ENCODE results near the gene LRCH1. TPM values are rescaled to one million over a fixed set of nuclear protein-coding genes. Genes with fewer than 3 reads are reported as not detected.
A peak's percentile ranks its signal among the peaks of the same experiment; 100 is the strongest.

Gene LRCH1
- total RNA-seq, 1 donor, result 10.0 TPM

- DNase-seq (ENCODE audit: low read depth in 2 of 3, low spot score in 2 of 3), result no peak
These were observed 34.9 kb downstream of the LRCH1 start for GRCh38 chr13:46587807-46588418.

DNA sequence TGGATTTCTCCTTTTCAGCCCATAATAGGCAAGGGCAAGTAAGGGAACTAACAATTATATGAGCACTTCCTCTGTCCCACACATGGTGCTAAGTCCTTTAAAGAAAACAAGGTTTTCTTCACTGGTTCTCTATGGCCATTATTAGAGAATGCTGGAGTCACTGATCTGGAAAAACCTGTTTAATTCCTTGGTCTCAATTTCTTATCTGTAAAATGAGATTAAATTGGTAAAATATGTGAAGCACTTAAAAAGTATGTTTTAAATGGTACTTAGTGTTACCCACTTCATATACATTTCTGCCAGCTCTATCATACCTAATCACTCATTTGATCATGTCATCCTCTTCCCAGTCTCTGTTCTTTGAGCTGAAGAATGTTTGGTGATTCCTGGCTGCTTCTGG lies 39.4 kb downstream of the LRCH1 start:
- no peak for DNase-seq (ENCODE audit: low read depth in 2 of 3, low spot score in 2 of 3)

- peak in 1 of 3 donors; percentile 34 for DNase-seq (ENCODE audit: low read depth in 2 of 3, low spot score in 2 of 3)
These were observed 40.4 kb downstream of the LRCH1 start for GRCh38 chr13:46593398-46593797.

GRCh38 chr13:46594374-46595078 lies 41.6 kb downstream of the LRCH1 start:
- DNase-seq (ENCODE audit: low read depth in 2 of 3, low spot score in 2 of 3), result no peak

DNA sequence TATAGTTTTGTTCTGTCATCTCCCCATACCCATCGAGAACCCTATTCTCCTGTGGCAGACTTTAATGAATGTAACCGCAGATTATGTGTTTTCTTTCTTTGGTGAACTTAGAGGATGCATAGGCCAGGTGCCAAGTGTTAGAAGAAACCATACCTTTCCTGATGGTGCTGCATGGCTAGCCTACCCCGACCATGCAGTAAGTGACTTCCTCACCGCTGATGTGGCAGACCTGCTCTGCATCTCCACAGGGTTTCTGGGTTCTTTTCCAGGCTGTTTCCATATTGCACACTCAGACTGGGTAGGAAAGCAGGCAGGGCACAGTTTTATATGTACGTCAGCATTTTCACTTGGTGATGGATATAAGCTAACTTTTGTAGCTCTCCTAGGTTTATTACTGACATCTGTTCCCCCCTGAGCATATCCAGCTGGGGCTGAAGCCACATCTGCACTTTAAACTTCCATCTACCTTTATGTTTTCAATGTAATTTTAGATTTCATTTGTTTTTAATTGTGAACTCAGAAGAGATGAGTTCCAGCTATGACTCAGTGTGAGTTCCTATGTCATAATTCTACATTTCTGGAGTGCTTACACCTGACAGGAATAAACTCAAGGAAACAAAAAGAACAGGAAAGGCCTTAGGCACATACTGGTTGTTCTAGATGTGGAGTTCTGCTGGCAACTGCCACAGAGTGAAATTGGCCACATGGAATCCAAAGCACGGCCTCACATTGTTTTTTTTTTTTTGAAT lies 42.3 kb downstream of the LRCH1 start:
- peak in 1 of 3 donors; percentile 48 for DNase-seq (ENCODE audit: low read depth in 2 of 3, low spot score in 2 of 3)

DNA sequence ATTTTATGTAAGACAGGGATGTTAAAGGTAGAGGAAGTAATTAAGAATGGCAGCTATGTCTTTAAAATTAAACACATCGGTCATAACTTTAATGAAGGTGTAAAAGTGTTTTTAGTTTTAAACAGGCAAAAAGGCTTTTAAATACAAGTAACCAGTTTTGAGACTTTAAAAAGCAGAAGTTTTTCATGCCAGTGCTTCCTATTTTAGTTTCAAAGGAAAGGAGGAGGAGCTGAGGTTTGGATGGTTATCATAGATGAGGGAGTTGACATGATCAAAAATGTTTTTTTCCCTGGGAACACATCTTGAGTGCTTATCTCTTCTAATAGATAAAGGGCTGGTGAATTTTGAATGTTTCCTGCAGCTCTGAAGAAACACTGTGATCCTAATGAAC lies 42.9 kb downstream of the LRCH1 start:
- peak in 1 of 3 donors; percentile 58 for DNase-seq (ENCODE audit: low read depth in 2 of 3, low spot score in 2 of 3)

GRCh38 chr13:46596466-46596865 lies 43.5 kb downstream of the LRCH1 start:
- no peak for DNase-seq (ENCODE audit: low read depth in 2 of 3, low spot score in 2 of 3)

DNA sequence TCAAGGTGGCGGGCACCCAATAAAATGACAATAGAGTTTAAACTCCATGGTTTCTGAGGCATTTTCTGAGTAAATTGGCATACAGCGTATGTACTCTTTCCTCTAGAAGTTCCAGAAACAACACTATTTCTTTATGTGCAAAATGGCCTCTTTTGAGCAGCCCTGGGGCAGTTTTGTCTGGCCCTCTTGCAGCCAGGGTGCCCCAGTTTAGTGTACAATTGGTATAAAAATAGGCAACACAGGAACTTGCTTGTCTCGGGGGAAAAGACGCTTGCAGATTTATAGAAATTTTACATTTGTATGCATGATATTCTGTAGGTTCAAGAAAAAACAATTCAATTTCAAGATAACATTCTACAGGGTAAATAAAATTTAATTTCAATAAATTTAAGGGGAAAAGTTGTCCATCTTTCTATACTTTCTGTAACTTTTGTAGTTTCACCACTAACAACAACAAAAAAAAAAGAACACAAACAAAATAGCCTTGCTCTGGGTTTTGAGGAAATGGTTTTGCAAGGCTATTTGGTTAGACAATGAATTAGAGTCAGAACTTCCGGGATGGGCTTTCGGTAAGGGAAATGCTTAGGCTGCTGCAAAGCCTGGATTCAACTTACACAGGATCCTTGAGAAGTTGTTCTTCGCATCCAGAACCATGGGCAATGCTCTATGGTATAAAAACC lies 45.3 kb downstream of the LRCH1 start:
- DNase-seq (ENCODE audit: low read depth in 2 of 3, low spot score in 2 of 3), result peak in 1 of 3 donors; percentile 56

DNA sequence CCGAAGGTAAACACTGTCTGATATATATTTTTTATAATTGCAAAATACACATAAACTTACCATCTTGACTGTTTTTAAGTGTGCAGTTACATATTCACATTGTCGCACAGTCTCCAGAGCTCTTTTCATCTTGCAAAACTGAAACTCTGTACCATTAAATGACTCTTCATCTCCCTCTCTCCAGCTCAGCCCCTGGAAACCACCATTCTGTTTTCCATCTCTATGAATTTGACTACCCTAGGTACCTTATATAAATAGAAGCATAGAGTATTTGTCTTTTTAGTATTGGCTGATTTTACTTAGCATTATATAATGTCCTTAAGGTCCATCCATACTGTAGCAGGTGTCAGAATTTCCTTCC lies 45.8 kb downstream of the LRCH1 start:
- DNase-seq (ENCODE audit: low read depth in 2 of 3, low spot score in 2 of 3), result no peak

GRCh38 chr13:46600943-46601311 lies 48.0 kb downstream of the LRCH1 start:
- no peak for DNase-seq (ENCODE audit: low read depth in 2 of 3, low spot score in 2 of 3)

GRCh38 chr13:46602531-46602930 lies 49.6 kb downstream of the LRCH1 start:
- no peak for DNase-seq (ENCODE audit: low read depth in 2 of 3, low spot score in 2 of 3)

GRCh38 chr13:46603165-46603603 lies 50.2 kb downstream of the LRCH1 start:
- DNase-seq (ENCODE audit: low read depth in 2 of 3, low spot score in 2 of 3), result no peak

- DNase-seq (ENCODE audit: low read depth in 2 of 3, low spot score in 2 of 3), result no peak
These were observed 51.4 kb downstream of the LRCH1 start for GRCh38 chr13:46604226-46604990.

GRCh38 chr13:46605076-46605824 lies 52.3 kb downstream of the LRCH1 start:
- DNase-seq (ENCODE audit: low read depth in 2 of 3, low spot score in 2 of 3), result no peak

DNA sequence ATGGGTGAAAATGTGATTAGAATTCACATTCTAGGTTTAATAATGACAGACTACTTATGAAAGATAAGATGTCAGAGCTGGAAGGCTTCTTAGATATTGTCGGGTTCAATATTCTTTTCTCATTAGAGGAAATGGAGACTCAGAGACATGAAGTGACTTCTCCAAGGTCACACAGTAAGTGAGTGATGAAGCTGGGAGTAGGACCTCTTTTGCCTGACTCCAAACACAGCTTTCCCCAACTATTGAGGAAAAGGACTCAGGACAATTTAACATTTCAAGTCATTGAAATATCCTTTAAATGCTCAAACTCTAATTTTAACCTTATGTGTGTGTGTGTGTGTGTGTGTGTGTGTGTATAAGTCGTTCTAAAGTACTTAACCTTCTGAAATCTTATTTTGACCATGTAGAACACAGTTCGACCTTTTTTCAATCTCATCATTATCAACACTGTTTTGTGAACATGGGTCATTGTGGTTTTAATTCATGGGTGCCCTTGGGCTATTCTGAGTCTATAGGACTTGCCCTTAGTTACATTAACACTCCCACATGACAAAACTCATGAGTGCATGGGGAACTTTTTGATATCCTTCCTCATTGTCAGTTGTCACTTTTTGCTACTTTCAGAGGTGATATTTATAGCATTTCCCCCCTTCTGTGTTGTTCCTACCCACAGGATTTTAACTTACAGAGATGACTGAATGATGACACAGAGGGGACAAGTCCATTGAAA lies 53.0 kb downstream of the LRCH1 start:
- DNase-seq (ENCODE audit: low read depth in 2 of 3, low spot score in 2 of 3), result peak in 2 of 3 donors; percentile 46 to 63

- DNase-seq (ENCODE audit: low read depth in 2 of 3, low spot score in 2 of 3), result no peak
These were observed 54.0 kb downstream of the LRCH1 start for GRCh38 chr13:46606970-46607369.

GRCh38 chr13:46607768-46608564 lies 55.0 kb downstream of the LRCH1 start:
- DNase-seq (ENCODE audit: low read depth in 2 of 3, low spot score in 2 of 3), result no peak

DNA sequence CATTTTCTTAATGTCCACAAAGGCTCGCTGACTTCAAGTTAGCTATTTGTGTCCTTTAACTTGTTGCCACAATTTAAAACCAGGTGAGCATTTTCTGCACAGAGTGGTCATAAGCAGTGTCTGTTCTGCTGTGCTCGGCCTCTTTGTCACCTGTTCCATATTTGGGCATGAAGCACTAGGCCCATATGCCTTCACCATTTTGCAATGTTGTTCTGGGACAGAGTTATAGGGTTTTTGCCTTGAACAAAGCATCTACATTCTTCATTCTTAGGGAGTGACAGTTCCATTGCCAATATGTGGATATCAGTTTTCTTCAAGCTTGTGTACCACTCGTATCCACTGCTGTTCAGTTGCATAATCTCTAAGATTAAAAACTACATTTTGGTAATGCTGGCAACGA lies 56.1 kb downstream of the LRCH1 start:
- DNase-seq (ENCODE audit: low read depth in 2 of 3, low spot score in 2 of 3), result no peak
